Brain microvascular endothelial cell (primary cell): ENCODE data around the gene BAIAP2L1.
A peak's percentile ranks its signal among the peaks of the same experiment; 100 is the strongest.

Experiments
- DNase-seq: peaks from one replicate; pipeline ENCODE4 v3.0.0-alpha.2; 2020
- H3K27ac ChIP-seq: fragments of 250-450 bp; sonication (Bioruptor Pico); 2 replicates; pipeline ENCODE4 v1.5.1; 2020; ENCODE audit warnings: mild to moderate bottlenecking, moderate library complexity
- H3K27me3 ChIP-seq: fragments of 250-450 bp; sonication (Bioruptor Pico); replicated peaks from 2 replicates; pipeline ENCODE4 v1.5.1; 2020; ENCODE audit warnings: mild to moderate bottlenecking
- H3K36me3 ChIP-seq: fragments of 250-450 bp; sonication (Bioruptor Pico); replicated peaks from 2 replicates; pipeline ENCODE4 v1.5.1; 2020; ENCODE audit warnings: mild to moderate bottlenecking
- H3K4me3 ChIP-seq: 2 replicates; pipeline ENCODE4 v1.5.1; 2011; ENCODE audit warnings: low read depth, mild to moderate bottlenecking, control low read depth, low read length, moderate library complexity
- in situ Hi-C: cut with HindIII; loops from 2 replicates; pipeline ENCODE4 v1.10.0; 2017; ENCODE audit warnings: low sequenced_read_pairs, low pct_ligation_motif_present
- TF ChIP-seq, protein P1 (sequence below): IDR thresholded peaks from 2 replicates; pipeline ENCODE4 v1.5.1; 2011; ENCODE audit warnings: low read depth, mild to moderate bottlenecking, moderate library complexity, low read length, control low read depth, inconsistent platforms; ENCODE audit errors: missing control alignments

Gene BAIAP2L1

DNA sequence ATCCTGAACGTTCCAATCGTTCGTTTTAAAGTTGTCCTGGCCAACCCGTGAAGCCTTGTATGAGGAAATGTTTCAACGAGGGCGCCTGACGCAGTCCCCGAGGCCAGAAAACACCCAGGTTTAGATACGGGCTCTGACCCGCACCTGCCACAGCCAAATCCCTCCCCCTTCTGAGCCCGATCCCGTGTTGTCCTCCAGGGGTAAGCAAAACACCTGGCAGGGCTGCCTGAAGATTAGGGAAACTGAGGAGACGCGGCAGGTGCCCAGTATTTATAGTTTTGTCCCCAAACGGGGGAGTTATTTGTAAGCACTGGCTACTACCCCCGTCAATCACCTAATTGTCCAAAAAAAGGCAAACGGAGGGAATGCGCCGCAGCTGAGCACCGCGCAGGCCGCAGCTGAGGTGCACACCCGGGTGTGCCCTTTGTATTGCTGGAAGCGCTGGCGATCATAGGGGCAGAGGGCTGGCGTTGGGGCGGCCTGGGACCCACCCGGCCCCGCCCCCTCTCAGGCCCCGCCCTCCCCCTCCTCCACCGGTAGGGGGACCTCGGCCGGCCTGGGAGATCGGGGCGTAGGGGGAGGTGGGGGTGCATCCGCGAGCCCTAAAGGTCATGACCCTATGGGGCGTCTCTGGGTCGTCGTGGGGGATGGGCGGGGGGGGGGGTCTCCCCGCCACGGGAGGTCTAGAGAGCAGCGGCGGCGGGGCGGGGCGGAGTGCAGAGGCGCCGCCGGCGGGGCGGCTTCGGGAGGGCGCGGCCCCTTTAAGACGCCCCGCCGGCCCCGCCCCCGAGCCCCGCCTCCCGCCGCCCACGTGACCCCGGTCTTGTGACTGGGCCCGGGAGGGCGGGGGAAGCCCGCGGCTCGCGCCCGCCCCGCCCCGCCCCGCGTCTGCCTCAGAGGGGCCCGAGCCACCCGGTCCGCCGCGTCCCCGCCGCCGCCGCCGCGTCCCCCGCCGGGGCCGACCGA lies 119.8 kb downstream of the BAIAP2L1 start, which contains the start of gene BRI3:
Gene BRI3 (plus strand): TSS at position 896 of the 966 bp plus-strand sequence. CDS start 110 bp downstream, outside the sequence.
- no peaks in the 10 kb centered on the region for H3K27me3 ChIP-seq
- H3K27ac ChIP-seq = peak within 1 kb of the TSS; percentile 85
- H3K36me3 ChIP-seq = peaks cover 8% of the 10 kb centered on the region
- in situ Hi-C loops = loop anchor here (25.0 kb wide), 1 partner anchor 581 kb away; the partner anchor contains the start of gene TMEM130
- DNase-seq = peak; percentile 78
- H3K4me3 ChIP-seq = peak within 1 kb of the TSS; percentile 91
- TF ChIP-seq, protein P1, sequence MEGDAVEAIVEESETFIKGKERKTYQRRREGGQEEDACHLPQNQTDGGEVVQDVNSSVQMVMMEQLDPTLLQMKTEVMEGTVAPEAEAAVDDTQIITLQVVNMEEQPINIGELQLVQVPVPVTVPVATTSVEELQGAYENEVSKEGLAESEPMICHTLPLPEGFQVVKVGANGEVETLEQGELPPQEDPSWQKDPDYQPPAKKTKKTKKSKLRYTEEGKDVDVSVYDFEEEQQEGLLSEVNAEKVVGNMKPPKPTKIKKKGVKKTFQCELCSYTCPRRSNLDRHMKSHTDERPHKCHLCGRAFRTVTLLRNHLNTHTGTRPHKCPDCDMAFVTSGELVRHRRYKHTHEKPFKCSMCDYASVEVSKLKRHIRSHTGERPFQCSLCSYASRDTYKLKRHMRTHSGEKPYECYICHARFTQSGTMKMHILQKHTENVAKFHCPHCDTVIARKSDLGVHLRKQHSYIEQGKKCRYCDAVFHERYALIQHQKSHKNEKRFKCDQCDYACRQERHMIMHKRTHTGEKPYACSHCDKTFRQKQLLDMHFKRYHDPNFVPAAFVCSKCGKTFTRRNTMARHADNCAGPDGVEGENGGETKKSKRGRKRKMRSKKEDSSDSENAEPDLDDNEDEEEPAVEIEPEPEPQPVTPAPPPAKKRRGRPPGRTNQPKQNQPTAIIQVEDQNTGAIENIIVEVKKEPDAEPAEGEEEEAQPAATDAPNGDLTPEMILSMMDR = peak; percentile 29

DNA sequence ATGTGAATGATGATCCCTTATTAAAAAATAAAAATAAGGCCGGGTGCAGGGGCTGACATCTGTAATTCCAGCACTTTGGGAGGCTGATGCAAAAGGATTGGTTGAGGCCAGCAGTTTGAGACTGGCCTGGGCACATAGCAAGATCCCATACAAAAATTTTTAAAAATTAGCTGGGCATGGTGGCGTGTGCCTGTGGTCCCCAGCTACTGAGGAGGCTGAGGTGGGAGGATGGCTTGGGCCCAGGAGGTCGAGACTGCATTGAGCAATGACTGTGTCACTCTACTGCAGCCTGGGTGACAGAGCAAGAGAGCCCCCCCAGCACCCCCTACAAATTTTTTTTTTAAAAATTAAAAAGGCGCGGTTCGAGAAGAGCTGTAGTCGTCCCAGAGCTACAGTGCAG lies 120.6 kb downstream of the BAIAP2L1 start:
- Histone ChIP-seq H3K4me3 (no peak overlapping the region), H3K27ac (no peak overlapping the region), H3K36me3 (peaks cover 8% of the 10 kb centered on the region), H3K27me3 (no peaks in the 10 kb centered on the region)
- DNase-seq = no peak
- in situ Hi-C loops = loop anchor here (25.0 kb wide), 1 partner anchor 582 kb away; the partner anchor contains the start of gene TMEM130
- TF ChIP-seq, protein P1 = no peak

GRCh38 chr7:98278936-98279335 lies 122.0 kb downstream of the BAIAP2L1 start:
- in situ Hi-C loops = loop anchor here (25.0 kb wide), 1 partner anchor 583 kb away; the partner anchor contains the start of gene TMEM130
- no peak overlapping the region for H3K27ac ChIP-seq
- no peak overlapping the region for H3K4me3 ChIP-seq
- TF ChIP-seq, protein P1 = no peak
- no peaks in the 10 kb centered on the region for H3K27me3 ChIP-seq
- DNase-seq = no peak
- peaks cover 5% of the 10 kb centered on the region for H3K36me3 ChIP-seq

GRCh38 chr7:98278408-98278807 lies 122.5 kb downstream of the BAIAP2L1 start:
- no peak overlapping the region for H3K27ac ChIP-seq
- no peak overlapping the region for H3K4me3 ChIP-seq
- TF ChIP-seq, protein P1 = no peak
- no peak for DNase-seq
- in situ Hi-C loops = loop anchor here (25.0 kb wide), 1 partner anchor 584 kb away; the partner anchor contains the start of gene TMEM130
- H3K27me3 ChIP-seq = no peaks in the 10 kb centered on the region
- H3K36me3 ChIP-seq = no peaks in the 10 kb centered on the region

DNA sequence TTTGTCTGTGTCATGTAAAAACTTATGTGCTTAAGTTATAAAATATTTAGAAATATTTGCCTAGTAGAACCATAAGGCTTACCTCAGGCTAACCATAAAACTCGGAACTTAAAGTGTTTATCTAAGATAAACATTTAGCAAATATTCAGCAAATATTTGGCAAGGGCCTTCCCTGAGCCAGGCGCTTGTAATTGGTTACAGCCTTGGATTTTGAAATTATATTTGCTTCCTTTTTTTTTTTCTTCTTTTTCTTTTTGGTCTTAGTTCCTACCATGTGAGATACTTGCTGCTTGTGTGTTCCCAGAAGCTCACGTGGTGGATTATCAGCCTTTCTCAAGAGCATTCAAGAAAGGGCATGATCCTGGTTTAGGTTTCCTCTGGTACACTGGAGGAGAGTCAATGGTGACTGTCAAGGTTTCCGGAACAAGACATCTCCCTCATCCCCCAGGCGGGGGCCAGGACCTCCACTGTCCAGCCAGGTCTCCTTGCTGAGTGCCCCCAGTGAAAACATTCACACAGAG lies 124.6 kb downstream of the BAIAP2L1 start:
- Histone ChIP-seq H3K4me3 (no peak overlapping the region), H3K36me3 (no peaks in the 10 kb centered on the region), H3K27ac (no peak overlapping the region), H3K27me3 (no peaks in the 10 kb centered on the region)
- in situ Hi-C loops = loop anchor here (25.0 kb wide), 1 partner anchor 586 kb away; the partner anchor contains the start of gene TMEM130
- no peak for DNase-seq
- TF ChIP-seq, protein P1 = no peak
